Right kidney (tissue), 9 donors: ENCODE results near the gene ZSCAN4.

Source experiments
- DNase-seq: peaks from one replicate; pipeline ENCODE4 v3.0.0-alpha.2; 2016
- long read RNA-seq, 8 donors: transcript quantifications; one replicate each; lab custom pipeline, GENCODE V29; 2026

ZSCAN4 gene
- long read RNA-seq, donor 1, result 0 reads
- long read RNA-seq, donor 2, result 0 reads
- long read RNA-seq, donor 3, result 0 reads
- long read RNA-seq, donor 4, result 0 reads
- long read RNA-seq, donor 5, result 0 reads
- long read RNA-seq, donor 6, result 0 reads
- long read RNA-seq, donor 7, result 0 reads
- long read RNA-seq, donor 8, result 0 reads

DNA sequence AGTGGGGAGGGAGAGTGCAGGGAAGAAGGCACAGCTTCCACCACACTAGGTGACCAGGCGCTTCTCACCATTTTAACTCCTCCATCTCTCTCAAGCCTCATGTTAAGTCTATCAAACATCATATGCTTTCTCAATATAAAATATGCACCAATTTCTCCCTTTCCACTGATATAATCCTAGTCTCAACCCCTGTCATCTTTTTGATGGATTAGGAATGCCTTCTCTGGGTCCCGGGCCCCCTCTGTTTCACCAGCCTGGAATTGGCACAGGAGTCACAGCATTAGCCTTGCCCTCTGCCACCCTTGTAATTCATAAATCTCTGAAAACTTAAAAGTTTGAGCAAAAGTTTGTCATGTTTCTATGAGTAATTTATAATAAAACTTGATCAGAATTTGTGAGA is at the start of gene ZSCAN4:
TSS of gene ZSCAN4 (plus strand) at position 301 of the 400 bp plus-strand sequence. CDS start 7,211 bp downstream, outside the sequence.
- DNase-seq, result no peak

DNA sequence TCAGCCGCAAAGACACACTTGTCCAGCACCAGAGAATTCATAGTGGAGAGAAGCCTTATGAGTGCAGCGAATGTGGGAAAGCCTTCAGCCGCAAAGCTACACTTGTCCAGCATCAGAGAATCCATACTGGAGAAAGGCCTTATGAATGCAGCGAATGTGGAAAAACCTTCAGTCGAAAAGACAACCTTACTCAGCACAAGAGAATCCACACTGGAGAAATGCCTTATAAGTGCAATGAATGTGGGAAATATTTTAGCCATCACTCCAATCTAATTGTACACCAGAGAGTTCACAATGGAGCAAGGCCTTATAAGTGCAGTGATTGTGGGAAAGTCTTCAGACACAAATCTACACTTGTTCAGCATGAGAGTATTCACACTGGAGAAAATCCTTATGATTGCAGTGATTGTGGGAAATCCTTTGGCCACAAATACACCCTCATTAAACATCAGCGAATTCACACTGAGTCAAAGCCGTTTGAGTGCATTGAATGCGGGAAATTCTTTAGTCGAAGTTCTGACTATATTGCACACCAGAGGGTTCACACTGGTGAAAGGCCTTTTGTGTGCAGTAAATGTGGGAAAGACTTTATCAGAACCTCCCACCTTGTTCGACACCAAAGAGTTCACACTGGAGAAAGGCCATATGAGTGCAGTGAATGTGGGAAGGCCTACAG is 47.9 kb upstream of the ZSCAN4 start:
- peak; percentile 8 for DNase-seq

- DNase-seq, result no peak
Observed at GRCh38 chr19:57623091-57623490, 45.6 kb upstream of the ZSCAN4 start.

DNA sequence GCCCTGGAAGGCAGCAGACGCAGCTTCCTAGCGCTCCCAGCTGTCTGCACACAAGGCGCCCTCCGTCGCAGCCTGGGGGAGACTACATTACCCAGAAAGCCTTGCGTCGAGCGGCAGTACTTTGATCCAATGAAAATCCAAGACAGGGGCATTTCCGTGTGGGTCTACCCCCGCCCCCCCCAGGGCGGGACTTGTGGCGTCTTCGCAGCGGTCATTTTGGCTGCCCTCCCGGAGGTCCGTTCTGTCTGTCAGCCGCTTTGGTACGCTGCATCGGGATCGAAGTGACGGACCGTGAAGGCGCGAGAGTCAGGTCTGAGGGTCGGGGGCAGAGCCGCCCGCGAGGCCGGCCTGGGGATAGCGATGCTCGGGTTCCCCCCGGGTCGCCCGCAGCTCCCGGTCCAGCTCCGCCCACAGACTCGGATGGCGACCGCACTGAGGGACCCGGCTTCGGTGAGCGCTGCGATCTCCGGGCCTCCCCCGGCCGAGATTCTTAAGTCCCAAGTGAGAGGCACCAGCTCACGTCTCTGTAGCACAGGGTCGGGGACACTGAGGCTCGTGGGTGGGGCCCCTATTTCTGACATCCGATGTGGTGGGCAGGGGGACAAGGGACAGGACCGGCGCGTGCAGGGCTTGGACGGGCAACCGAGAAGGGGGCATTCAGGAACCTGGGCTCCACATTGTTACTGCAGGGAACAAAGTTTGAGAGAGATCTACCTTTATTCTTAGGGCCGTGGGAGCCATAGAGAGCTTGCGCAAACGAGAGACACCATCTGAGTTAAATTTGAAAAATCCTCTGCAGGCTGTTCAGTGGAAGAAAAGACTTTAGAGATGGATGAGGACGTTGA is 35.5 kb upstream of the ZSCAN4 start, which contains the start of gene ZNF211:
TSS of gene ZNF211 (plus strand) at position 182 of the 845 bp plus-strand sequence. CDS start at position 361, 179 bp downstream.
- peak; percentile 97 for DNase-seq

- no peak for DNase-seq
Observed at GRCh38 chr19:57633832-57634131, 35.0 kb upstream of the ZSCAN4 start.

GRCh38 chr19:57637379-57637778 is 31.4 kb upstream of the ZSCAN4 start:
- DNase-seq, result no peak

DNA sequence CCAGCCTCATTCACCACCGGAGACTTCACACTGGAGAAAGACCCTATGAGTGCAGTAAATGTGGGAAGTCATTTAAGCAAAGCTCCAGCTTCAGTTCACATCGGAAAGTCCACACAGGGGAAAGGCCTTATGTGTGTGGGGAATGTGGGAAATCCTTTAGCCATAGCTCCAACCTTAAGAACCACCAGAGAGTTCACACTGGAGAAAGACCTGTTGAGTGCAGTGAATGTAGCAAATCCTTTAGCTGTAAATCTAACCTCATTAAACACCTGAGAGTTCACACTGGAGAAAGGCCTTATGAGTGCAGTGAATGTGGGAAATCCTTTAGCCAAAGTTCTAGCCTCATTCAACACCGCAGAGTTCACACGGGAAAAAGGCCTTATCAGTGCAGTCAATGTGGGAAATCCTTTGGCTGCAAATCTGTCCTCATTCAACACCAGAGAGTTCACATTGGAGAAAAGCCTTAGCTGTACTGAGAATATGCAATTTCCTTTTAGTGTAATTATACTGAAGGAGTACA is 27.0 kb upstream of the ZSCAN4 start:
- DNase-seq, result no peak

GRCh38 chr19:57642396-57643046 is 26.2 kb upstream of the ZSCAN4 start:
- no peak for DNase-seq

DNA sequence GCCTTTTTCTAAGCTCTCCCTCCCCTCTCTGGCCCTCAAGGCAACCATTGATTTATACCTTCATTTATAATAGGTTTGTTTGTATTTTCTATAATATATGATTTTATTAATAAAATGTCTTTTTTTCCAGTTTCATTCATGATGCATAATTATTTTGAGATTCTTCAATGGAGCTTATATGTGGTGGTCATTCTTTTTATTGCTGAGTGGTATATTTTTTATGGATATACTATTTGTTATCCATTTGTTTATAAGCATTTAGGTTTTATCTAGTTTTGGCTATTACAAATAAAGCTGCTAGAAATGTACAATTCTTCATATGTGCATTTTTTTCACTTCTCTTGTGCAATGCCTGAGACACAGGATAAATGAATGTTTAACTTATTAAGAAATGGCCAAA is 25.0 kb upstream of the ZSCAN4 start:
- no peak for DNase-seq

DNA sequence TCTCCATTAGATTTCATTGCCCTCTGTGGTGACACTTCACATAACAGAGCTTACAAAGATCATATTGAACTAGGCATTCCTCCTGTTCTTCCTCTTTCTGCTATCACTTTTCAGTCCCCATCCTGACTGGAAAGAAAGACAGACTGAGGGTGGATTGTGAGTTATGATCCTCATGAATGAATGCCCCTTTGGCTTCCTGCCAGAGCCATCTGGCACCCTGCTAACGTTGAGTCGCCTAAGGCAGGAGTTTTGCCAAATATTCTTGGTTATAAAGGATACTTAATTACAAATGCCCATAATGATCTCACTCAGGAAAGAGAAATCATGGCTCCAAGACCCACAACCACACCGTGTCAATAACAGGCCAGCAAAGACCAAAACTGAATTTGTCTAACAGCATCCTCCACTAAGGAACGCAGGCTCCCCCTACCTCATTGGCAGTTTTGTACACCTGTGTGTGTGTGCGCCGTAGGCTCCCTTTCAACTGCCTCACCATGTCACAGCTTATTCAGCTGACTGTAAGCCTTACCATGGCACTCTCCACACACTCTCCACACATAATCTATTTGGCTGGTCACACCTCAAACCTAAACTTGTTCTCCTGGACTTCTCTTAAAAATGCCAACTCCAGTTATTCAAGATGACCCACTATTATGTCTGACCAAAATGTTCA is 20.3 kb upstream of the ZSCAN4 start:
- DNase-seq, result no peak

DNA sequence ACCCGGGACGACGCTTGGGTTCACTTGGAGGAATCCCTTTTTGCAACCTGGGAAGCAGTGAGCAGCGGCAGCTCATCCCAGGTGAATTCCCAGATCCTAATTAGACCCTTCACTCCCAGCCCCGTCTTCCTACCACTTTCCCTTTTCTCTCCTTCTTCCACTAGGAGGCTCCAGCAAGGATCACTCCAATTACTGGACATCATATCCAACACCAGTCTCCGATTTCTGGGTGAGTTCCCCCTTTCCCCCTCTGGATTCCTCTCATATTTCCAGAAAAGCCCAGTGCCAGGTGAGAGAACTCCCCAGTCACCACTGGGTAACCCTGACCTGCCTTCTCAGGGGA is 17.1 kb upstream of the ZSCAN4 start:
- DNase-seq, result no peak

GRCh38 chr19:57653689-57654088 is 15.0 kb upstream of the ZSCAN4 start:
- no peak for DNase-seq

DNA sequence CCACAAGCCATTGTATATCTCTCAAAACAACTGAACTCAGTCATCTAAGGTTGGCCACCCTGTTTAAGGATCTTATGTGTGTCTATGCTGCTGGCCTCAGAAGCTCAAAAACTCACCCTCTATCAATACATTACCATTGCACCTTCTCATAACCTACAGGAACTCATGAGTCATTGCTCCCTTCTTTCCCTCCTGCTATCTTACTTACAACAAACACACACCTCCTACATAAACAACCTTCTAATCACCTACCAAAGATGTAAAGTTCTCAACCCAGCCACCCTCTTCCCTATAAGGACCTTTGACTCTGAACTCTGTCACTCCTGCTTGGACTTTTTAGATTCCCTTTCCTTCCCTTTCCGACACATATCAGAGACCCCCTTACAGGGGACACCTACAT is 13.3 kb upstream of the ZSCAN4 start:
- DNase-seq, result no peak

DNA sequence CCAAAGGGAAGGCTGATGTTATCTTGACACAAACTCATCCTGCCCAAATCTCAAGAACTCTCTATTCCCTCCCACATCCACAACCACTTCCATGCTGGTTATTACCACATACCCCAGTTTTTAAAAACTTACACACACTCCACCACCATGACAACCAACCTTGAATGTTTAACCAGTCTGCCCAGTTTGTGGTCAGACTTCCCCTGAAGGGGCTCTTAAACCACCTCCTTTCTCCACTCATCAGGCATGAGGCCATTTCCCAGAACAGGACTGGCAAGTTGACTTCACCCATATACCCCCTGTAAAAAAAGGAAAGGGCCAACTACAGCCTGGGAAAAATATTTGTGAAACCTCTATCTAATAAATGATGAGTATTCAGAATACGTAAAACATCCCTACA is 12.4 kb upstream of the ZSCAN4 start:
- no peak for DNase-seq

DNA sequence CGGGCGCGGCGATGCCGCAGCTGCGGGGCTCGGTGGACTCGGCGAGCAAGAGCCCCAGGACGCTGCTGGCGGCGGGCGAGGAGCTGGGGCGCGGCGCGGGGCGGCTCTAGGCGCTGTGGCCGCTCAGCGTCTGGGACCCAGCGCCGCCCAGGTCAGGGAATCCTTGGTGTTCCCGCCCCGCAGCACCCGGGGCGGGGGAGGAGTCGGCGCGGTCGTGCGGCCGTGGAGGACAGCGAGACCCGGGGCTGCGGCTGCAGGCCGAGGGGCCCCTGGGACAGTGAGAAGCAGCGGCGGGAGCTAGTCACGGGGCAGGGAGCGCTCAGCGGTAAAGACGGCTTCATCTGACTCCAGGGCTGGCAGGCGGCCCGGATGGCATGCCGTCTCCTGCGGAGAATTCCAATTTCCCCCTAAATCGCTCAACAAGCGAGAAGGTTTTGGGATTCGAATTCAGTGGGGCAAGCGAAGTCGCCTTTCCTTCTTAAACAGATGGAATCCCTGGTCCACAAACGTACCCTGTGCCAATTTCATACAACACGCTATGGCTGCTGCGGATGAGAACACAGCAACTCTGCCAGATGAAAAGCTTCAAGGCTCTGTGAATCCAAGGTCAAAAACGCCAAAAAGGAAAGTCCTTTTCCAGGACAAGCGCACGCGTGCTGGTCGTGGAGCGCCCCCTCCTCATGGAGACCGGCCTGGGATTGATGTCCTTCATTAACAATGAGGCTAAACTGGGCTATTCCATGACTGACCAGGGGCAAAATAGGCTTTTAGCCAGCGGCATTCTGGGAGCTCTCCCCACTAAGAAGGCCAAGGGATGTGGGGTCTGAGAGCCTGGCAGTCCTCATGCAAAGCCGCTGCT is 4.2 kb upstream of the ZSCAN4 start:
- peak; percentile 86 for DNase-seq

DNA sequence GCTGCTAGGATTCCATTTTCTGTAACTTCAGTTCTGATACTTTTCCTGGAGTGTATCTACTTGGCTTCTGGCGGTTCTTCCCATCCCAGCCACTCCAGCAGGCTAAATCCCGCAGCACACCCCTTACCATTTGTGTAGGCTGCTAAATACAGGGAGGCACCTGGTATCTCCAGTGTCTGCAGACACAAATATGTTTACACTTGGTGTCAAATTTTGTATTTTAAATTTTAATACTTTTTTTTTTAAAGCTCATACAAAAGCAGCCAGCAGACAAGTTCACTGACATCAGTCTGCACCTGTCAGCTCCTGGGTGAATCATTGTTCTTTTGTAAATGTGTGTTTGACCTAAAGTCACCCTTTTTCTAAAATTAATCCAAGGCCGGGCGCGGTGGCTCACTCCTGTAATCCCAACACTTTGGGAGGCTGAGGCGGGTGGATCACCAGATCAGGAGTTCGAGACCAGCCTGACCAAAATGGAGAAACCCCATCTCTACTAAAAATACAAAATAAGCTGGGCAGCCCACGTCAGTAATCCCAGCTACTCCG is 3.4 kb upstream of the ZSCAN4 start:
- DNase-seq, result no peak

GRCh38 chr19:57667228-57667627 is 1.5 kb upstream of the ZSCAN4 start:
- no peak for DNase-seq

DNA sequence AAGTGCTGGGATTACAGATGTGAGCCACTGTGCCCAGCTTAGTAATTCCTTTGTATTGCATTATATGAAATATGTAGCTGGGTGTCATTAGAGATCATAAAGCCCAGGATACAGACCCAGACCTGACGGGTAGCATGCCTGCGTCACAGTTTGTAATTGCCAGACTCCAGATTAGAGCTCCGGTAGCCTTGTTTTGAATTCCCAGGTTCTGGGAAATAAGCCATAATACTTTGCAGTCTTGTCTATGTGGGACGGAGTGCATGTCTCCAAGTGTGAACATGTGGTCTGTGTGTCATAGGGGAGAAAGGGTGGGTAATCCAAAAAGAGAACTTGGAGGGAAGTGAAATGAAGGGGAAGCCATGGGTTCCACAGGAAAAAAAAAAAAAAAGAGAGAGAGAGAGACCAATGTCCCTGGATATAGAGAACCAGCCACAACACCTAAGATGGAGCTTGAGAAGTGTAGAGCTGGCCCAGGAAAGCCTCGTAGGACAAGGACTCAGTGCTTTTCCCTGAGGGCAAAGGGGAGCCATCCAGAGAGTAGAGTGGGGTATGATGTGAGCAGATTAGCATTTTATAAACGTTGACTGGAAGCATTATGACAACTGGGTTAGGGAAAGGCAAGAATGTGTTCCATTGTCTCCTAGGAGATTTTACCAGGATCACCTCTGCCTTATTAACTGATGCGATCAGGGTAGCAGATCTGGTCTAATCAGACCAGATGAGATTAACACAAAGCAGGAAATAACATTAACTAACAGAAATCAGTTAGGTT is 2.6 kb downstream of the ZSCAN4 start:
- DNase-seq, result no peak

- DNase-seq, result no peak
Observed at GRCh38 chr19:57672466-57672865, 3.7 kb downstream of the ZSCAN4 start.

DNA sequence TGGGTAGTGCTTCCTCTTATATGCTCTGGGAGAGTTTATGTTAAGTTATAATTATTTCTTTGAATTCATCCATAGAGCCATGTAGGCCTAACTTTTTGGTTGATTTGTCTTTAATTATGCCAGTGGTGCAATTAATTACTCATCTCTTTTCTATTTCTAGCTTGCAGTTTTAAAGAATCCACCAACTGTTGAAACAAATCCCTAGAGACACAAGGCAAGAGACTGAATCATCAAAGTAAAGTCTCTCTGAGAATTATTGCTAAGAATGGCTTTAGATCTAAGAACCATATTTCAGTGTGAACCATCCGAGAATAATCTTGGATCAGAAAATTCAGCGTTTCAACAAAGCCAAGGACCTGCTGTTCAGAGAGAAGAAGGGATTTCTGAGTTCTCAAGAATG is 7.1 kb downstream of the ZSCAN4 start:
- DNase-seq, result no peak
